Measurements from ENCODE around the gene SCP2D1.

The SCP2D1 gene

DNA sequence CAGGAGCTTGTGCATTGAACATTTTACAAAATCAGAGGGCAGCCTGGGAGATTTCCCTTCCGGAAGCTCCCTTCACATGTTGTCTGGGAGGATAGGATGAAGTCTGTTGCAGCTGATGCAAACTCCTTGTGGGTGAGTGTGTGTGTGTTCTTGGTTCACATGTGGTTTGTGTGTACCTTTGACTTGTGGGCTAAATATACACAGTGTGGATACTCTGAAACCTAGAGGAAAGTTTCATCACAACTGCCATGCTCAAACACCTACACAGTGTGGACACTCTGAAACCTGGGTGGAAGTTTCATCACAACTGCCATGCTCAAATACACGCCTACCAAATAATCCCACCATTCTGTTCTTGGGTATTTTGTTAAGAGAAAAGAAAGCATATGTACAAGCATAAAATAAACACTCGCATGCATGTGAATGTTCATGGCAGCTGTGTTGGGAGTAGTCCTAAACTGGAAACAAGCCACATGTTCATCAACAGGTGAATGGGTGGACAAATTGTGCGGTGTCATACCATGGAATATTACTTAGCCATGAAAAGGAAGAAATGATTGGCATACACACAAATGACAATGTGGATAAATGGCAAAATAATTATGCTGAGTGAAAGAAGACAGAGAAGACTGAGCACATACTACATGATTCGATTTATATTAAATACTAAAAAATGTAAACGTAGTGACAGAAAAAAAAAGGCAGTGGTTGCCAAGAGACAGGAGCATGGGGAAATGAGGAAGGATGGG lies 1.8 kb downstream of the SCP2D1 start:
- no peak for DNase-seq (ENCODE audit: low read depth)

DNA sequence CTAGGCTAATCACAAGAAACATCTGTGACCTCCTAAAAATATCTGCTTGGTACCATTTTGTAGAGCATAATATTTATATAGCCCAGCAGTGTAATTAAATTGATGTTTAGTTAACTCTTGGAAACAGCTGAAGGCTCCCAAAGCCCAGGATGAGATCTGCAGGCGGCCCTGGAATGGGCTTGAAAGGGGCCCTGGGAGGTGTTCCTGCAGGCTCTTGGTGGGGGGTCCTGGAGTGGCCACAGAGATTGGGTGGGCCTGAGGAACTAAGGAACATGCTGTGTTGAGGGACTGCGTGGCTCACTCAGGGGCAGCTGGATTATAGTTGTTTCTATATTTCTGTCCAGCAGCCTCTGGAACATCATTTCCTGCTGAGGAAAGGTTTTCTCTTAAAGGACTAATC lies 9.2 kb downstream of the SCP2D1 start:
- no peak for DNase-seq (ENCODE audit: low read depth)

DNA sequence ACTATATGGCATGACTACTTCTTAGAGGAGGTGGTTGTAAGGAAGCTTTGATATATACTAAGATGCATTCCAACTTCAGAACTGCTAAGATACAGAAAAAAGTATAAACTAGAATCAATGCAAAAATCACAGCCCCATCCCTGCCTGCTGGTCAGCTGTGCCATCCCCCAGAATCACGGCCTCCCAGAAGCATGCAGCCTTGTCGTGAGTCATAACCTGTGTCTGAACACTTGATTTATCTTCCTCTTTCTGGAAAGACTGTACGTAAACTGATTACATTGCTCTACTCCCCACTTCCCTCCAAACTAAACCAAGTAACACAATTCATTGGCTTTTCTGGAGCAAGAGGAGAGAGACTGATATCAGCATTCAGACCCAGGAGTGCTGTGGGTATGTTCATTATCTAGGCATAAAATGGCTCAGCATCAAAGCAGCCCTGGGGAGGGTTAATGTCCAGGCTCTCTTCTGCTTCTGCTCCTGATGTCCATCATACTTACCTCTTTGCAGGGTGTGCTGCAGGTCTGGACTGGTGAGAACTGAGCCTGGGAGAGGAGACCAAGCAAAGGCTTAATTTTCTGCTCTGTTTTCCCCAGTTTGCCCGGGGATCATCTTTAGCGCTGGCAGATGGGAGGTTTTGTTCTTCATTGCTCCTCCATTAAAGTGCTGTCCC lies 18.4 kb downstream of the SCP2D1 start:
- no peak for DNase-seq (ENCODE audit: low read depth)

DNA sequence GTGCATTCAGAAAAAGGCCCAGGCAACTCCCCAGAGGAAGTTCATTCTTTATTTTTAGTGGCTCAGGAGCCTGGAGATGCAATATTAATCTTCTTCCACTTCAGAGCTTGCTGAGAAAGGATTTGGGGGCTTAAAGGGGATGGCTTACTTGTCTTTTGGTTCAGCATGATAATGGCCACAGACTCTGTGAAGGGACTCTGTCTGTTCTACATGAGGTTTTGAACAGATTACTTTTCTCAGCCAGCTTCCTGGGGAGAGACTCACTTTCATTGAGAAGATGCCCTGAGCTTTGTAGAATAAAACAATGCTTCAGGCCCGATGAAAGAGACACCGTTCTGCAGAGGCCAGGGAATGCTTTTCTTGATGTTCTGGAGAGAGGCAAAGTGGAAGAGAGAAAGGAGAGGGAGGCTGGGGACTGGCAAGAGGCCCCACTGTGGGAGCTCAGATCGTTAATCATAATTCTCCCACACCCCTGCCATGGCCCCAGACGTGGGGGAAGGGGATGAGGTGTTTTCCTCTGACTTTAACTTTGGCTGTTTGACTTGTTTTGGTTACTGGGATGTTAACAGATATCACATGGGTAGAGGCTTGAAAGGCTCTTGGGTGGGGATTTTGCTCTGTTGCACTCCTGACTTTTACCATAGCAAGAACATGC lies 19.1 kb downstream of the SCP2D1 start:
- no peak for DNase-seq (ENCODE audit: low read depth)

DNA sequence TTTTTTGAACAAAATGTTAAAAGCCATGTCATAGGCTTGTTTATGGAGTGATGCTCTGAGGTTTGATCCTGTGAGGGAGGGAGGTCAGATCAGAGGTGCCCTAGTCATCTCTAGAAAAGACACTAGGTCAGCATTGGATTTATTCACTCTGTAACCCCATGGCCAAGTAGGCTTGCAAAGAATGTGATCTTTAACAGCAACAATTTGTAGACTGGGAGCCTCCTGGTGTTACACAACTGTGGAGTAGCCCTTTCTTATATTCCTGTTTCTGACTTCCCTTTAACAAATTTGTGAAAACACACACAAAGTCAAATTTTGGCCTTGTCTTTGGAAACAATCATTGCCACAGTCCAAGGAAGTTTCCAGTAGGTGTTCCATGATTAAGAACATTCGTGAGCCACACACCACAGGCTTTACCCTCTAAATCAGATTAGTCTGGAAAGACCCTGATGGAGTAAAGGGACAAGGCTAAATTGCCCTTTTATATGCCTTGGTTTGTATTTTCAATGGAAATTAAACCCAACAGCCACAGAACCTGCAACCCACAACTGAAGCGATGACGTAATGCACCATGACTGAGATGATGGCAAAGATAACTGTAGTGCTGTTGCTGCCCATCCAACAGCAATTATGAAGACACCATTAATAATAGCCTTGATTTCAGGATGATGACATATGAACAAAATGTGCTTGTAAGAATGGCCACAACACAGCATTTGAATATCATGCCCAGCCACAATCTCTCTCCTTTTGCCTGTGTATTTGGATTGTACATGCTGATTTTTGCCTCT lies 22.1 kb downstream of the SCP2D1 start:
- no peak for DNase-seq (ENCODE audit: low read depth)

DNA sequence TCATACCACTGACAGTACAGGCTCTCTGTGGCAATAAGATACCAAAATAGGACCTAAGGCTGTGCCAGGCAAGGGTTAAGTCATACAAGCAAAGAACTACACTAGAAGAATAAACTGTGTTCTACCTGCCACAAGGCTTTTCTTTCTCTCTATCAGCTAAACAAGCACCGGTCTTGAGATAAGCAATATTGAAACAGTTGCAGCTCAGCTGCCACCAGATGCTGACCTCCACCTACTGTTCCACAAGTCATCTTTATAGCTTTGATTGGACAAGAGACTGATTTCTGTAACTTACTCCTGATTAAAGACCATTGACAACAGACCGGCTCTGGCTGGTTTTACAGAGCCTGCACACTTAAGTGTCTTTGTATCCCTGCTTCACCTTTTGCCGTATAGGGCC lies 24.1 kb downstream of the SCP2D1 start:
- DNase-seq (ENCODE audit: low read depth) = no peak

DNA sequence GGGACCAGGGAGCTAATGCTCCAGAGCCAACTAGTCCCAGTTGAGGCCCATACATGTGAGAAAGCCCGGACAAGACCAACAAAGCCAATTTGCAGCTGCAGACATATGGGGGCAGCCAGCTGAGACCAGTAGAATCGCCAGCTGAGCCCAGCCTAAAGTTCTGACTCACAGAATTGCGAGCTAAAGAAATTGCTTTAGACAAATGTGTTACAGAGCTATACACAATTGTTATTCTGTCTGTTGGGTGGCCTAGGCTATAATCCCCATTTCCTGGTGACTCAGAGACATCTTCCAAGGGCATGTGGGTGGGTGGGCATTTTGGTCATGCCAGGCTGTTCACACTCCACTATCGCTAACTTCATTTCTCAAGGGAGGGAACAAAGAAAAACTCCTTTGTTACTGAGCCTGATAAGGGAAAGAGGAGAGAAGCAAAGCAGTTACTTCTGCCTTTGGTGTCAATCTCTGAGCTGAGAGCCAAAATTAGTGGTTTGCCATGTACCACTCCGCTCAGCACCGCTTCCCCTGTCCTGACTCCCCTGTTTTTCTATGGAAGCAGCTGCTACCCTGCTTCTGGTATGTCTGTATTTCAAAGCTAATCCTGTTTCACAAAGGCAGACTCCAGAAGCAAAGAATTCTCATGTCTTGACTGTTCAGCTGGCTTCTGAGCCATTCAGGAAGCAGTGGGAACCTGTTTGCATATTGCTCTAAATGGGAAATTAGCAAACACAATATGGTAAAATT lies 26.1 kb downstream of the SCP2D1 start:
- no peak for DNase-seq (ENCODE audit: low read depth)

DNA sequence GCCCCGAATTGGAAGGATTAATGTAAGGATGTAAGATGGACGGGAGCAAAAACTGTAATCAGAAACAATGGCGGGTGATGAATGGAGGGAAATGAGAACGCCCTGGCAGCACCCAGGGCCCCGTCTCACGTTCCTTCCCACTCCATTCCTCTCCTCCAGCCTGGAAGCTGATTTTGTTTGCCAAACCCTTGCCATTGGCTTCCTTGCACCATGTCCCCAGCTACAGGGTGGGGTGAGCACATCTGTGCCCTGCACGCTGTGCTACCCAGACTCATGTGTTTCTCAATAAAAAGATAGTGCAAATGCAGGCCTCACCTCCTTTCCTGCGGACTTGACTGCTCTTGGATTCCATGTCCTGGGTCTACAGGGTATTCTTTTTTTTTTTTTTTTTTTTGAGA lies 26.7 kb downstream of the SCP2D1 start:
- DNase-seq (ENCODE audit: low read depth) = no peak

DNA sequence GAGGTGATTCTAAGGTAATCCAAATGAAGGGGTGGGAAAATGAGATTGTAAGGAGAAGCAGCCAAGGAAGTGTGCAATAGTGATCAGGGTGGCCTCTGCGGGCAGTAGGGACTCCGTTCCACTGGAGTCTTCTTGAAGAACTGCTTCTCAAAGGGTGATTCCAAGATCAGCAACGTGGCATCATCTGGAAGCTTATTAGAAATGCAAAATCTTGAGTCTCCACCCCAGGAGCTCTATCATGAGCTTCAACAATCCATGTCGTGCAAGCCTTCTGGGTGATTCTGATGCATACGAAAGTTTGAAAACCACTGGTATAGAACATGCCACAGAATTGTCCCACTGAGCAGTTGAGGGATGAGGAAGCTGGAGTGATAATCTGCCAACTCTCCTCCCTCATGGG lies 31.4 kb downstream of the SCP2D1 start:
- no peak for DNase-seq (ENCODE audit: low read depth)

DNA sequence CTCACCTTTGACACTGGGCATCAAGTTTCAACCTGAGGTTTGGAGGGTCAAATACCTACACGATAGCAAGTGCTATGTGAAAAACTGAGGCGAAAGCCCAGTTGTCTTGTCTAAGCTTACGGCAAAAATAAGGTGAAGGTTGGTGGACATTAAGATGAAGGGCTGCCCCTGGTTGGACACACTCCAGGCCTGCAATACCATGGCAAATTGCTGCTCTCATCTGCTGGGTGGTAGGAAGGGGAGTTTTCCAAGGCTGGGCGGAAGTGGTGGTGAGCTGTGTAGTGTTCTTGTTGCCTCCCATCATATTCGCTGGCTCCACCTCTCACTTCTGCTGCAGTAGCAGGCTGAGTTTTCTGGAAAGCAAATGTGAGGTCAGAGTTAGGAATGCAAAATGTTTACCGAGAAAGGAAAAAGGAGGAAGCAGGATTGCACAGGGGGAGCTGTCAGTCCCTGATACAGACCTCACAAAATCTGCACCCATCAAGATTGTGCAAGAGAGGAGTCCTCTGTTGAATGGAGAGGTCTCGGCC lies 33.7 kb downstream of the SCP2D1 start:
- no peak for DNase-seq (ENCODE audit: low read depth)

DNA sequence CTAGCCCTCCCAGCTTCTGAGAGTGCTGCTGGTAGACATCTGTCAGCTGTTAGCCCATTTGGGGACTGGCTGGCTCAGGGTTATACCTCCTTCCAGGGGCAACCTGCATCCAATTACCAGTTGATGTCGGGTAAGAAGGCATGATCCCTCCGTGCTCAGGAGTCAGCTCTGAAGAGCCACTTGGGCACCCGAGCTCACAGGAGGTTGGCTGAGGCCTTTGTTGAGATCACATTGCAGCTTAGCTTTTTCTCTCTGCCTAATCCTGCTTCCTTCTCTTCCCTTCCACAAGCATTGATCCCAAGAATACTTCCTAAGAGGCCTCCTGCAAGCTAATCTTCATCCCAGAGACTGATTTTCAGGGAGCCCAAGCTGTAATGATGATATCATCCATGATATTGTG lies 35.5 kb downstream of the SCP2D1 start:
- no peak for DNase-seq (ENCODE audit: low read depth)

DNA sequence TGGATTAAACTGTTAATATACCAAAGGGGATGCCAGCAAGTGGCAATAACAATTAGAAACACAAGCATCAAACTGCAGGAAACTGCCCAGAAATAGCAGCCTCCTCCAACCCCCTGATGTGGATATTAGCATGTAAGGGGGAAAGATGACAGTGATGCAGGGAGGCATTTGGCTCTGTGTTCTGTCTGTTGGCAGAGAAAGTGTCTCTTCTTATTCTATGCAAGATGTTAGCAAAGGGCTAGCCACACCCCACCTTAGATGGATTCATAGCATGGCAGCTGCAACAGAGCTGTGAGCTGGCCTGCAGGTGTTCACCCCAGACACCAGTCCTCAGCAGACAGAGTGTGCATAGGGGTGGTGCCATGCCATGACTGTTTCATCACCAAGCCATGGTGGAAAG lies 38.0 kb downstream of the SCP2D1 start:
- no peak for DNase-seq (ENCODE audit: low read depth)

DNA sequence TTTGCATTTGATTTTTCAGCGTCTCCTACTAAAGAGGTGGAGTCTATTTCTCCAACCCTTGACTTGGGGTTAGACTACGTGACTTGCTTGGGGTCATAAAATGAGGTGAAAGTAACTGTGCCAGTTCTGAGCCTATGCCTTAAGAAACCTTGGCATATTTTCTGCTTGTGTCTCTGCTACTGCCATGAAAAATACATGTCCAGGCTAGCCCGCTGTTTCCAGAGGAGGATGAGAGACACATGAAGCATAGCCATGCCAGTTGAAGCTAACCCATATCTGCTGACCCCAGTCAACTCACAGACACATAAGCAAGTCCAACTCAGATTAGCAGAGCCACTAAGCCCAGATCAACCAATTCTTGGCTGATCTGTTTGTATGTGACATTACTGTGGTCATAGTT lies 38.7 kb downstream of the SCP2D1 start:
- DNase-seq (ENCODE audit: low read depth) = no peak

DNA sequence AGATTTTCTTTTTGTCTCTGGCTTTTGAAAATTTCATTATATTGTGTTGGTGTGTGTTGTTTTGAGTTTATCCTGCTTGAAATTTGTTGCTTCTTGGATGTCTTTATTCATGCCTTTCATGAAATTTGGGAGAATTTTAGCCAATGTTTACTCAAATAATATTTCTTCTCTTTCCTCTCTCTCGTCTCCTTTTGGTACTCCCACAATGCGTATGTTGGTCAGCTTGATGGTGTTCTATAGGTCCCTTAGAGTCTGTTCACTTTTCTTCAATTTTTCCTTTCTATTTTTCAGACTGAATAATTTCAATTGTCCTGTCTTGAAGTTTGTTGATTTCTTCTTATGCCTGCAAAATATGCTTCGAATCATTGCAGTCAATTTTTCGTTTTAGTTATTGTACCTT lies 39.6 kb downstream of the SCP2D1 start:
- DNase-seq (ENCODE audit: low read depth) = no peak

DNA sequence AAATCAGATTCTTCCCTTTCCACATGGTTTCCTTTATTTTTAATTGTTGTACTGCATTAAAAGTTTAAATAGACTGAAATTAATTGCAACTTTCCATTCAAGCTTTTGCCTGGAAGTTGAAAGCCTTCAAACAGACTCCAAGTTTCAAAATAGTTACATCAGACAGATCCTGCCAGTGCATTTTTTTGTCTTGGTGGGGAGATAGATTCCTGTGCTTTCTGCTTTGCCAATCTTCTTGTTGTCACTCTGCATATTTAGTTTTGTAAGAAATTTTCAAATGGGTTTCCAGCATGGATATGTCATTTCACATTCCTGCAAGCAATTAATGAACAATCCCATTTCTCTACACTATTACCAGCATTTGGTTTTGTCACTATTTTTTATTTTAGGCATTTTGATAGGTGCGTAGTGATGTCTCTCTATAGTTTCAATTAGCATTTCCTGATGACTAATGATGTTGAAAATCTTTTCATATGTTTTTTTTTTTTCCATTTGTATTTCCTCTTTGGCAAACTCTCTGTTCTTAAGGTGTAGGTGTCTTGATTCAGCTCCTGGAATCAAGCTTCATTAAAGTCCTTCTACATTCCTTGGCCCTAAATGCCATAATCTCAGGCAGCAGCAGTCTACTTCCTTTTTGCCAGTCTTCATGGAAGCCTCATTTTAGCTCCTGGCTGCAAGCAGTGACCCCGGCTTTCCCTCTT lies 40.5 kb downstream of the SCP2D1 start:
- DNase-seq (ENCODE audit: low read depth) = no peak

DNA sequence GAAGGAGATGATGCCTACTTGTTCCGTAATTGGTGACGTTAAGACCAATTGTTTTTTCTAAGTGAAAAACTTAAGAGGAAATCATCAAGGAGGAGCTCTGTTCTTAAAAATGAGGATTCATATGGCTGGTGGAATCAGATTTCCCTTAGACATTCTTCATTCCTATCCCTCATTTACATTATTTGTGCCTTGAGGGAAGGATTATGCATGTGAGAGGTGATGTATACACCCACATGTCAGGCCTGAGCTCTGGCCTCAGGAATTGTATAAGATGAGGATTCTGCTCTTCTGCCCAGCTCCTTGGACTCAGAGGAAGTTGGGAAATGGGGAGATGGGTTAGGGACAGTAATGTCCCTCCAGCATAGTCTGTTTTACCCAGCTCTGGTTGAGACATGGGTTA lies 42.3 kb downstream of the SCP2D1 start:
- DNase-seq (ENCODE audit: low read depth) = no peak

DNA sequence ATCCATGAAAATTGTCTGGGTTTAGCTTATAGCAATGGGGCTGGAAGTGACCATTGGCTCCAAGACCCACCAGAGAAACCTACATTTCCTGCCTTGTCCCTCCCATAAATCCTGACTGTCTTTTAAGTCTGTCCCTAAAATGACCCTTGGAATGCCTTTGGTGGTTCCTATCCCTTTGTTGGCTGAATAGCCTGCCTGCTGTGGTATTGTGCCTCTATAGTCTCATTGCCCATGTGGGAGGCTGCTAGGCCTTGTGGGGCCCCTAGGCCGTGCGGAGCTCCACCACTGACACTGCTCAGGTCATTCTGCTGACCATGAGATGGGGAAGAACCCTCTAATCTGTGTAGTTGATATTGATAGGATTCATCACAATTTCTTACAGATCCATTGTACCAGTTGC lies 43.3 kb downstream of the SCP2D1 start:
- DNase-seq (ENCODE audit: low read depth) = no peak

DNA sequence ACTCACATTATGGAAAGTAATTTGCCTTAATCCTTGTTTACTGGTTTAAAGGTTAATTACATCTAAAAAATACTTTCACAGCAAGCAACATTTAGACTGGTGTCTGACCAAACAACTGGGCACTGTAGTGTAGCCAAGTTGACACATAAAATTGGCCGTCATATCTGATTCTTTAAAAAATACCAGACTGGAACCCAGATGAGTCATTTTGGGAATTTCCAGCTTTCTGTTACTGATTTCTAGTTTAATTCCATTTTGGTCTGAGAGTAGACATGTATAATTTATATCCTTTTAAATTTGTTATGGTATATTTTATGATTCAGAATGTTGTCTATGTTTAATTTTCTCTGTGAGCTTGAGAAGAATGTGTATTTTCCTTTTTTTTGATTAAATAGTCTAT lies 44.1 kb downstream of the SCP2D1 start:
- no peak for DNase-seq (ENCODE audit: low read depth)

DNA sequence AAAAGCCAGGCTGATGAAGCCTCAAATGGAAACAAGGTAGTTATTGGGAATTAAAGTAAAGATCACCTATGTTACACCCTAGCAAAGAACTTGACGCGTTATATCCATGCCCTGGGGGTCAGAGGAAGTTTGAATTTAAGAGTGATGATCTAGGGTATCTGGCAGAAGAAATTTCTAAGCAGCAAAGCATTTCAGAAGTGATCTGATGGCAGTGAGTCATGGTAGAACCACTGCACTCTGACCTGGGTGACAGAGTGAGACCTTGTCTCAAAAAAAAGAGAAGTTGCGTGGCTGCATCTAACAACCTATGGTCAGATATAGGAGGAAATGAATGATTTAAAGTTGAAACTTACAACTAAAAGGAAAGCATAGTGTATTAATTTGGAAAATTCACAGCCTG lies 45.2 kb downstream of the SCP2D1 start:
- no peak for DNase-seq (ENCODE audit: low read depth)
